Keratinocyte (primary cell): ENCODE measurements around the gene ENTPD6.

ENCODE experiments used
- EZH2 ChIP-seq: IDR thresholded peaks from one replicate; pipeline ENCODE4 v1.6.1; 2012; ENCODE audit warnings: inconsistent platforms, mild to moderate bottlenecking, low read length, moderate library complexity
- TF ChIP-seq, protein P1 (sequence below), 3 experiments: IDR thresholded peaks in 1 of 3; conservative IDR thresholded peaks in 1 of 3; optimal IDR thresholded peaks in 1 of 3; 2 replicates in 2 of 3; 3 replicates in 1 of 3; pipeline versions ENCODE3 to v1.5.1; 2011; ENCODE audit warnings: low read length in 3 of 3, mild to moderate bottlenecking in 3 of 3, moderate library complexity in 2 of 3, control low read depth in 1 of 3, inconsistent platforms in 1 of 3; ENCODE audit not compliant: insufficient read depth in 2 of 3; ENCODE audit errors: extremely low read depth in 1 of 3

DNA sequence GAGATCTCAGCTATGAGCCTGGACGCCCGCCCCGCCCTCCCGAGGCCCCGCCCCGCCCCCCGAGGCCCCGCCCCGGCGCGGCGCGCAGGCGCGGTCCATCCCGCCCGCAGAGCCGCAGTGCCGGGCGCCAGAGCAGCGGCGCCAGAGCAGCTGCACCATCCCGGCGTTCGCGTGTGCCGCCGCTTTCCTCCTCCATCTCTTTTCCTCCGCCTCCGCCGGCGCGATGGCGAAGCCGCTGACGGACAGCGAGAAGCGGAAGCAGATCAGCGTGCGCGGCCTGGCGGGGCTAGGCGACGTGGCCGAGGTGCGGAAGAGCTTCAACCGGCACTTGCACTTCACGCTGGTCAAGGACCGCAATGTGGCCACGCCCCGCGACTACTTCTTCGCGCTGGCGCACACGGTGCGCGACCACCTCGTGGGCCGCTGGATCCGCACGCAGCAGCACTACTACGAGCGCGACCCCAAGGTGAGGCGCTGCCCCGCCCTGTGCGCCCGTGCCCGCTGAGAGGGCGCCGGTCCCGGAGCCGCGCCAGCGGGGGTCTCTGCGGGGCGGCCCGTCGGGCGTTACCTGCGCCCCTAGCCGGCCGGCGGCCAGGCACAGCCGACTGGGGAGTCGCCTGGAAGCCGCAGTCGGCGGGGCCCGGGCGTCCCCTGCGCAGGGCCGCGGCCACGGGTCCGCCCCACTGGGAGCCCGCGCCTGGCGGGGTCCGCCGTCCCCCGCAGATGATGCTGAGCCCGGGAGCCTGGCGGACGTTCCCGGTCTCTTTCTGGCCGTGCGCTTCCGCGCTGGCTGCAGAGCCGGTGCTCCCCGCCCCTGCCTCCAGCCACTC is 52.7 kb downstream of the ENTPD6 start, which contains the start of gene PYGB:
- TF ChIP-seq, protein P1, sequence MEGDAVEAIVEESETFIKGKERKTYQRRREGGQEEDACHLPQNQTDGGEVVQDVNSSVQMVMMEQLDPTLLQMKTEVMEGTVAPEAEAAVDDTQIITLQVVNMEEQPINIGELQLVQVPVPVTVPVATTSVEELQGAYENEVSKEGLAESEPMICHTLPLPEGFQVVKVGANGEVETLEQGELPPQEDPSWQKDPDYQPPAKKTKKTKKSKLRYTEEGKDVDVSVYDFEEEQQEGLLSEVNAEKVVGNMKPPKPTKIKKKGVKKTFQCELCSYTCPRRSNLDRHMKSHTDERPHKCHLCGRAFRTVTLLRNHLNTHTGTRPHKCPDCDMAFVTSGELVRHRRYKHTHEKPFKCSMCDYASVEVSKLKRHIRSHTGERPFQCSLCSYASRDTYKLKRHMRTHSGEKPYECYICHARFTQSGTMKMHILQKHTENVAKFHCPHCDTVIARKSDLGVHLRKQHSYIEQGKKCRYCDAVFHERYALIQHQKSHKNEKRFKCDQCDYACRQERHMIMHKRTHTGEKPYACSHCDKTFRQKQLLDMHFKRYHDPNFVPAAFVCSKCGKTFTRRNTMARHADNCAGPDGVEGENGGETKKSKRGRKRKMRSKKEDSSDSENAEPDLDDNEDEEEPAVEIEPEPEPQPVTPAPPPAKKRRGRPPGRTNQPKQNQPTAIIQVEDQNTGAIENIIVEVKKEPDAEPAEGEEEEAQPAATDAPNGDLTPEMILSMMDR (optimal IDR thresholded peaks at IDR 0.05 in 1 of 3, IDR thresholded peaks at IDR 0.05 in 1 of 3, conservative IDR thresholded peaks at IDR 0.05 in 1 of 3; ENCODE audit: extremely low read depth in 1 of 3, insufficient read depth in 2 of 3, low read length in 3 of 3) = no peak
- TF ChIP-seq EZH2 = no peak
